ENCODE results near the gene ZBTB2.

DNA sequence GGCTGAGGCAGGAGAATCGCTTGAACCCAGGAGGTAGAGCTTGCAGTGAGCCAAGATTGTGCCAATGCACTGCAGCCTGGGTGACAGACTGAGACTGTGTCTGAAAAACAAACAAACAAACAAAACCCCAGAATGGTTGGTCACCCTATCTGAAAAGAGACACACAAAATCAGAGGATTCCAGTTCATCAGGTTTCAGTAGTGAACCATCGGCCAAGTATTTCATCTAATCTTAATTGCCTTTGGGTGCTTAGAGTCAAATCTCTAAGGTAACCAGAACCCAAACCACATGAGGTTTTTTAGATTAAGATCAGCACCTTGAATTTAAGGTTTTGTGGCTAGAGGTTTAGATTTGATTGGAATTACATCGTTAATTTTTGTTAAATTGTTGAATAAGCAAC is 8.3 kb upstream of the ZBTB2 start:
- TF ChIP-seq, protein P1, sequence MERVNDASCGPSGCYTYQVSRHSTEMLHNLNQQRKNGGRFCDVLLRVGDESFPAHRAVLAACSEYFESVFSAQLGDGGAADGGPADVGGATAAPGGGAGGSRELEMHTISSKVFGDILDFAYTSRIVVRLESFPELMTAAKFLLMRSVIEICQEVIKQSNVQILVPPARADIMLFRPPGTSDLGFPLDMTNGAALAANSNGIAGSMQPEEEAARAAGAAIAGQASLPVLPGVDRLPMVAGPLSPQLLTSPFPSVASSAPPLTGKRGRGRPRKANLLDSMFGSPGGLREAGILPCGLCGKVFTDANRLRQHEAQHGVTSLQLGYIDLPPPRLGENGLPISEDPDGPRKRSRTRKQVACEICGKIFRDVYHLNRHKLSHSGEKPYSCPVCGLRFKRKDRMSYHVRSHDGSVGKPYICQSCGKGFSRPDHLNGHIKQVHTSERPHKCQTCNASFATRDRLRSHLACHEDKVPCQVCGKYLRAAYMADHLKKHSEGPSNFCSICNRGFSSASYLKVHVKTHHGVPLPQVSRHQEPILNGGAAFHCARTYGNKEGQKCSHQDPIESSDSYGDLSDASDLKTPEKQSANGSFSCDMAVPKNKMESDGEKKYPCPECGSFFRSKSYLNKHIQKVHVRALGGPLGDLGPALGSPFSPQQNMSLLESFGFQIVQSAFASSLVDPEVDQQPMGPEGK (tag by site-specific recombination; IDR thresholded peaks at IDR 0.05): no peak
- TF ChIP-seq ZNF660 (tag by site-specific recombination; IDR thresholded peaks at IDR 0.05): no peak
- no peak for TF ChIP-seq ZNF341 (tag by site-specific recombination; IDR thresholded peaks at IDR 0.05; ENCODE audit: low read depth)
- TF ChIP-seq, protein P2, sequence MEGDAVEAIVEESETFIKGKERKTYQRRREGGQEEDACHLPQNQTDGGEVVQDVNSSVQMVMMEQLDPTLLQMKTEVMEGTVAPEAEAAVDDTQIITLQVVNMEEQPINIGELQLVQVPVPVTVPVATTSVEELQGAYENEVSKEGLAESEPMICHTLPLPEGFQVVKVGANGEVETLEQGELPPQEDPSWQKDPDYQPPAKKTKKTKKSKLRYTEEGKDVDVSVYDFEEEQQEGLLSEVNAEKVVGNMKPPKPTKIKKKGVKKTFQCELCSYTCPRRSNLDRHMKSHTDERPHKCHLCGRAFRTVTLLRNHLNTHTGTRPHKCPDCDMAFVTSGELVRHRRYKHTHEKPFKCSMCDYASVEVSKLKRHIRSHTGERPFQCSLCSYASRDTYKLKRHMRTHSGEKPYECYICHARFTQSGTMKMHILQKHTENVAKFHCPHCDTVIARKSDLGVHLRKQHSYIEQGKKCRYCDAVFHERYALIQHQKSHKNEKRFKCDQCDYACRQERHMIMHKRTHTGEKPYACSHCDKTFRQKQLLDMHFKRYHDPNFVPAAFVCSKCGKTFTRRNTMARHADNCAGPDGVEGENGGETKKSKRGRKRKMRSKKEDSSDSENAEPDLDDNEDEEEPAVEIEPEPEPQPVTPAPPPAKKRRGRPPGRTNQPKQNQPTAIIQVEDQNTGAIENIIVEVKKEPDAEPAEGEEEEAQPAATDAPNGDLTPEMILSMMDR (tag by site-specific recombination; IDR thresholded peaks at IDR 0.05): no peak
- TF ChIP-seq ZNF501 (tag by site-specific recombination; IDR thresholded peaks at IDR 0.05): no peak
- no peak for TF ChIP-seq ZNF394 (tag by site-specific recombination; IDR thresholded peaks at IDR 0.05; ENCODE audit: borderline replicate concordance)
- TF ChIP-seq, protein P3, sequence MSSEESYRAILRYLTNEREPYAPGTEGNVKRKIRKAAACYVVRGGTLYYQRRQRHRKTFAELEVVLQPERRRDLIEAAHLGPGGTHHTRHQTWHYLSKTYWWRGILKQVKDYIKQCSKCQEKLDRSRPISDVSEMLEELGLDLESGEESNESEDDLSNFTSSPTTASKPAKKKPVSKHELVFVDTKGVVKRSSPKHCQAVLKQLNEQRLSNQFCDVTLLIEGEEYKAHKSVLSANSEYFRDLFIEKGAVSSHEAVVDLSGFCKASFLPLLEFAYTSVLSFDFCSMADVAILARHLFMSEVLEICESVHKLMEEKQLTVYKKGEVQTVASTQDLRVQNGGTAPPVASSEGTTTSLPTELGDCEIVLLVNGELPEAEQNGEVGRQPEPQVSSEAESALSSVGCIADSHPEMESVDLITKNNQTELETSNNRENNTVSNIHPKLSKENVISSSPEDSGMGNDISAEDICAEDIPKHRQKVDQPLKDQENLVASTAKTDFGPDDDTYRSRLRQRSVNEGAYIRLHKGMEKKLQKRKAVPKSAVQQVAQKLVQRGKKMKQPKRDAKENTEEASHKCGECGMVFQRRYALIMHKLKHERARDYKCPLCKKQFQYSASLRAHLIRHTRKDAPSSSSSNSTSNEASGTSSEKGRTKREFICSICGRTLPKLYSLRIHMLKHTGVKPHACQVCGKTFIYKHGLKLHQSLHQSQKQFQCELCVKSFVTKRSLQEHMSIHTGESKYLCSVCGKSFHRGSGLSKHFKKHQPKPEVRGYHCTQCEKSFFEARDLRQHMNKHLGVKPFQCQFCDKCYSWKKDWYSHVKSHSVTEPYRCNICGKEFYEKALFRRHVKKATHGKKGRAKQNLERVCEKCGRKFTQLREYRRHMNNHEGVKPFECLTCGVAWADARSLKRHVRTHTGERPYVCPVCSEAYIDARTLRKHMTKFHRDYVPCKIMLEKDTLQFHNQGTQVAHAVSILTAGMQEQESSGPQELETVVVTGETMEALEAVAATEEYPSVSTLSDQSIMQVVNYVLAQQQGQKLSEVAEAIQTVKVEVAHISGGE (tag by site-specific recombination; conservative IDR thresholded peaks at IDR 0.05; ENCODE audit: low read depth): no peak
- no peak for TF ChIP-seq ZBTB21 (tag by site-specific recombination; IDR thresholded peaks at IDR 0.05)
- no peak for TF ChIP-seq HOXD13 (CRISPR knock-in tag; IDR thresholded peaks at IDR 0.05; ENCODE audit: borderline replicate concordance)
- TF ChIP-seq ATF2 (tag by site-specific recombination; IDR thresholded peaks at IDR 0.05; ENCODE audit: low read depth): no peak
- no peak for TF ChIP-seq ZNF280D (tag by site-specific recombination; IDR thresholded peaks at IDR 0.05)

Measured in HEK293 (cell line).